Natural killer cell (primary cell): ENCODE measurements around the gene TAS2R8. TPM values are rescaled to one million over a fixed set of nuclear protein-coding genes. Genes with fewer than 3 reads are reported as not detected.

ENCODE experiments used
- ATAC-seq, 3 donors: fragments of 150-1000 bp in 2 of 3; fragments of 200-7000 bp in 1 of 3; cut with Tn5 transposase; 1 replicate in 1 of 3; 2 replicates in 2 of 3; pipeline ENCODE4 v1.10.0; 2021; ENCODE audit warnings: mild to moderate bottlenecking in 2 of 3, moderate library complexity in 2 of 3
- DNase-seq, 2 donors: peaks; one replicate each; pipeline versions ENCODE4 v3.0.0 to v3.0.0-alpha.2; 2013 to 2021; ENCODE audit warnings: mixed read lengths in 1 of 2
- H3K27ac ChIP-seq: one replicate; pipeline ENCODE4 v1.5.1; 2013; ENCODE audit warnings: mild to moderate bottlenecking, low read length
- H3K27me3 ChIP-seq: one replicate; pipeline ENCODE4 v1.6.1; 2013; ENCODE audit warnings: low read length; ENCODE audit not compliant: control insufficient read depth, insufficient read depth
- H3K36me3 ChIP-seq: one replicate; pipeline ENCODE4 v1.6.1; 2013; ENCODE audit warnings: low read length; ENCODE audit not compliant: control insufficient read depth, insufficient read depth
- H3K4me1 ChIP-seq: one replicate; pipeline ENCODE4 v1.6.1; 2013; ENCODE audit warnings: low read length; ENCODE audit not compliant: control insufficient read depth, insufficient read depth
- H3K4me3 ChIP-seq: one replicate; pipeline ENCODE4 v1.5.1; 2013; ENCODE audit warnings: low read length
- H3K9me3 ChIP-seq: one replicate; pipeline ENCODE4 v1.6.1; 2013; ENCODE audit warnings: low read length; ENCODE audit not compliant: control insufficient read depth, insufficient read depth
- H3K27ac Mint-ChIP-seq, 2 donors: one replicate each; pipeline ENCODE4 v1.8.0; 2022; ENCODE audit warnings: mild to moderate bottlenecking in 2 of 2, mixed read lengths in 2 of 2, moderate library complexity in 1 of 2
- H3K27me3 Mint-ChIP-seq, 2 donors: one replicate each; pipeline ENCODE4 v1.8.0; 2022; ENCODE audit warnings: low read depth in 2 of 2, mixed read lengths in 2 of 2
- H3K36me3 Mint-ChIP-seq: one replicate; pipeline ENCODE4 v1.8.0; 2022; ENCODE audit warnings: mixed read lengths
- H3K4me1 Mint-ChIP-seq, 2 donors: one replicate each; pipeline ENCODE4 v1.8.0; 2022; ENCODE audit warnings: mixed read lengths in 2 of 2
- H3K4me3 Mint-ChIP-seq: one replicate; pipeline ENCODE4 v1.8.0; 2022; ENCODE audit warnings: mild to moderate bottlenecking, moderate library complexity, mixed read lengths
- H3K9me3 Mint-ChIP-seq, 2 donors: one replicate each; pipeline ENCODE4 v1.8.0; 2022; ENCODE audit warnings: mixed read lengths in 2 of 2
- CTCF ChIP-seq: fragments of 200-600 bp; IDR thresholded peaks from one replicate; pipeline ENCODE4 v1.8.0; 2022; ENCODE audit warnings: antibody characterized with exemption
- WGBS: methylation state at CpG from one replicate; pipeline ENCODE4 v1.1.7; 2013; ENCODE audit warnings: missing lambda C conversion rate; ENCODE audit not compliant: insufficient coverage; 5-methylcytosine and 5-hydroxymethylcytosine counted together
- intact Hi-C: fragments of 100-400 bp; cut with micrococcal nuclease; formaldehyde crosslinking; loops from one replicate; pipeline ENCODE4 v1.14.2; 2022
- total RNA-seq, 4 donors: library from RNA; stranded (reverse); fragments of 120-200 nt in 1 of 4; gene quantifications; one replicate each; pipeline versions ENCODE4 v1.2.3 to v1.2.4, GENCODE V29; 2013 to 2022

Gene TAS2R8
- total RNA-seq, 3 donors from 2014 or later (not counting 1 experiment from before 2014, with no cell fraction given) = not detected

DNA sequence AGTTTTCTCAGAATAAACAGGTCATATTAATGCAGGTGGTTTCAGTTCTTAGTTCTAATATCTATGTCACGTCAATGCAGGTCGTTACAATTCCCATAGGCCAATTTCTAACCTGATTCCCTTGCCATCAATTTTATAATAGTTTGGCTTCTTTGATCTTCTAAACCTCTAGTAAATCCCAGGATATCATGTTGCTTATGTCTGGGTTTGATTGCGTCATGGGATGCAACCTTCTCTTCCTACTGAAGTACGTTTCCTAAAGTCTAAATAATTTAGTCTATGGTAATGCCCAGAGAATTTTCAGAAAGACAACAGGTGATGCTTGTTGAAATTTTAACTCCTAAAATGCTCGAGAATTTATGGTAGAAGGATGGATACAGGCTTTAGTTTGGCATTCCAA, 23.8 kb downstream of the TAS2R8 start:
- H3K4me1 Mint-ChIP-seq = no peaks in the 10 kb centered on the region

GRCh38 chr12:10779103-10779502, 28.0 kb downstream of the TAS2R8 start:
- Histone ChIP-seq H3K36me3 (no peaks in the 10 kb centered on the region), H3K27me3 (peaks cover 5% of the 10 kb centered on the region), H3K4me1 (no peaks in the 10 kb centered on the region), H3K4me3 (no peak overlapping the region), H3K9me3 (no peaks in the 10 kb centered on the region), H3K27ac (no peak overlapping the region)
- Mint-ChIP-seq H3K27me3 (peaks cover 16 to 18% of the 10 kb centered on the region in 2 donors), H3K27ac (no peak overlapping the region), H3K9me3 (no peaks in the 10 kb centered on the region), H3K4me1 (no peaks in the 10 kb centered on the region), H3K36me3 (no peaks in the 10 kb centered on the region), H3K4me3 (no peak overlapping the region)
- TF ChIP-seq CTCF = no peak
- intact Hi-C loops = loop anchor here (10.0 kb wide), 1 partner anchor 1256 kb away; no protein-coding TSS in a partner anchor
- no peak for ATAC-seq
- WGBS = 97% methylated on average over 2 of the region's 2 CpGs
- DNase-seq = no peak

More for the DNA sequence above, 23.8 kb downstream of the TAS2R8 start:
- Mint-ChIP-seq H3K27ac (no peak overlapping the region), H3K4me3 (no peak overlapping the region), H3K36me3 (no peaks in the 10 kb centered on the region), H3K9me3 (no peaks in the 10 kb centered on the region), H3K27me3 (peaks cover 5 to 12% of the 10 kb centered on the region in 2 donors)
- TF ChIP-seq CTCF = no peak
- 83% methylated on average over 5 of the region's 5 CpGs for WGBS
- H3K36me3 ChIP-seq = no peaks in the 10 kb centered on the region
- DNase-seq (no peak), ATAC-seq (no peak)
- intact Hi-C loops = no loop called here
- H3K4me3 ChIP-seq = no peak overlapping the region
- H3K9me3 ChIP-seq = no peaks in the 10 kb centered on the region
- no peak overlapping the region for H3K27ac ChIP-seq
- no peaks in the 10 kb centered on the region for H3K4me1 ChIP-seq
- H3K27me3 ChIP-seq = no peaks in the 10 kb centered on the region

DNA sequence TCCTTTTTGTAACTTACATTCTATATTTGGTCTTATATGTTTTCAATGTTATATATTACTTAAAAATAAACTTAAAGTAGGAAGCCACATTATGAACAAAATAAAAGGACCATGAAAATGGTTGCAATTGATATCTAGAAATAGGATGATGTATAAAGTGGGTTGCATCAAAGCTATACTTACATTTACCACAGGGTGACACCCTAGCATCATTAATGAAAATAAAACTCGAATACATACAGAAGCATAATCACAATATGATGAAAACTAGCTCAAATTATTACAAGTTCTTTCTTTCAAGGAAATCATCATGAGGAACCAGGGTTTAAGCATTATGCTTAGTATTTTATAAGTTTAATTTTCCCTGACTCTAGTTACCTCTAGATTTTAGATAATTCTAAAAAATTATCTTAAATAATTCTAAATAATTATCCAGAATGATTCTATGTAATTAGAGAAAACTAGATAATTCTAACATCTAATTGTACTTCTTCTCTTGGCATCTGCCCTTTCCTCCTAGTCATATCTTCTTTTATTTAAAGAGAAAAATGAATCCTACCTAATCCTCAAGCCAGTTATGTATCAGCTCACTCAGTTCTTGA, 35.9 kb downstream of the TAS2R8 start:
- no peak overlapping the region for H3K27ac Mint-ChIP-seq
- intact Hi-C loops = loop anchor here (1.0 to 10.0 kb wide), 3 partner anchors 428 to 1264 kb away; no protein-coding TSS in a partner anchor
- Histone ChIP-seq H3K9me3 (no peaks in the 10 kb centered on the region), H3K27ac (no peak overlapping the region), H3K4me3 (no peak overlapping the region), H3K36me3 (no peaks in the 10 kb centered on the region), H3K27me3 (peaks cover 22% of the 10 kb centered on the region), H3K4me1 (no peaks in the 10 kb centered on the region)
- no peaks in the 10 kb centered on the region for H3K9me3 Mint-ChIP-seq
- H3K36me3 Mint-ChIP-seq = no peaks in the 10 kb centered on the region
- H3K27me3 Mint-ChIP-seq = peaks cover 47 to 64% of the 10 kb centered on the region in 2 donors
- ATAC-seq (peak; percentile 58 to 74 (median 65)), DNase-seq (peak in 1 of 2 donors; percentile 75)
- peak; percentile 77 for TF ChIP-seq CTCF
- no peaks in the 10 kb centered on the region for H3K4me1 Mint-ChIP-seq
- WGBS = 0% methylated on average over 1 of the region's 1 CpG
- no peak overlapping the region for H3K4me3 Mint-ChIP-seq

GRCh38 chr12:10759657-10760056, 47.4 kb downstream of the TAS2R8 start:
- 71% methylated on average over 1 of the region's 2 CpGs for WGBS
- H3K9me3 Mint-ChIP-seq = peaks cover 3 to 8% of the 10 kb centered on the region in 2 donors
- H3K27ac Mint-ChIP-seq = no peak overlapping the region
- ATAC-seq = no peak
- Histone ChIP-seq H3K27ac (no peak overlapping the region), H3K9me3 (peaks cover 16% of the 10 kb centered on the region), H3K4me3 (no peak overlapping the region), H3K36me3 (no peaks in the 10 kb centered on the region), H3K27me3 (peaks cover 24% of the 10 kb centered on the region), H3K4me1 (no peaks in the 10 kb centered on the region)
- H3K27me3 Mint-ChIP-seq = peaks cover 32 to 63% of the 10 kb centered on the region in 2 donors
- DNase-seq = no peak
- H3K4me1 Mint-ChIP-seq = no peaks in the 10 kb centered on the region
- H3K4me3 Mint-ChIP-seq = no peak overlapping the region
- TF ChIP-seq CTCF = no peak
- intact Hi-C loops = no loop called here
- peaks cover 12% of the 10 kb centered on the region for H3K36me3 Mint-ChIP-seq
